ENCODE results near the gene UNC79.

Gene UNC79

GRCh38 chr14:93549595-93549994, 118.9 kb downstream of the UNC79 start:
- FAIRE-seq: no peak

GRCh38 chr14:93564918-93565317, 134.2 kb downstream of the UNC79 start:
- no peak for FAIRE-seq

GRCh38 chr14:93566065-93566693, 135.4 kb downstream of the UNC79 start:
- no peak for FAIRE-seq

GRCh38 chr14:93571275-93571674, 140.5 kb downstream of the UNC79 start:
- no peak for FAIRE-seq

GRCh38 chr14:93579178-93579577, 148.4 kb downstream of the UNC79 start:
- no peak for FAIRE-seq

GRCh38 chr14:93582516-93582915, 151.8 kb downstream of the UNC79 start:
- no peak for FAIRE-seq

GRCh38 chr14:93587330-93587729, 156.6 kb downstream of the UNC79 start:
- no peak for FAIRE-seq

- FAIRE-seq: no peak
These were observed 160.8 kb downstream of the UNC79 start for GRCh38 chr14:93591506-93591905.

- no peak for FAIRE-seq
These were observed 162.0 kb downstream of the UNC79 start for GRCh38 chr14:93592786-93593185.

- no peak for FAIRE-seq
These were observed 175.4 kb downstream of the UNC79 start for GRCh38 chr14:93606091-93606490.

- peak; percentile 95 for FAIRE-seq
These were observed 188.5 kb downstream of the UNC79 start for GRCh38 chr14:93619176-93619793.

- no peak for FAIRE-seq
These were observed 197.3 kb downstream of the UNC79 start for GRCh38 chr14:93628048-93628447.

GRCh38 chr14:93629643-93630042, 198.9 kb downstream of the UNC79 start:
- no peak for FAIRE-seq

- no peak for FAIRE-seq
These were observed 208.1 kb downstream of the UNC79 start for GRCh38 chr14:93638790-93639189.

GRCh38 chr14:93643127-93643526, 212.4 kb downstream of the UNC79 start:
- no peak for FAIRE-seq

GRCh38 chr14:93643676-93644075, 212.9 kb downstream of the UNC79 start:
- FAIRE-seq: no peak

GRCh38 chr14:93645200-93645599, 214.5 kb downstream of the UNC79 start:
- no peak for FAIRE-seq

GRCh38 chr14:93648440-93649168, 217.9 kb downstream of the UNC79 start:
- FAIRE-seq: no peak

- FAIRE-seq: no peak
These were observed 223.9 kb downstream of the UNC79 start for GRCh38 chr14:93654599-93654998.

- peak; percentile 88 for FAIRE-seq
These were observed 224.5 kb downstream of the UNC79 start for GRCh38 chr14:93655078-93655750.

- no peak for FAIRE-seq
These were observed 227.1 kb downstream of the UNC79 start for GRCh38 chr14:93657875-93658274.

GRCh38 chr14:93663317-93663716, 232.6 kb downstream of the UNC79 start:
- FAIRE-seq: no peak

- FAIRE-seq: peak; percentile 95
These were observed 234.4 kb downstream of the UNC79 start for GRCh38 chr14:93665169-93665568.

GRCh38 chr14:93669632-93670031, 238.9 kb downstream of the UNC79 start:
- no peak for FAIRE-seq
